ENCODE results near the gene EHD4.

EHD4 gene

DNA sequence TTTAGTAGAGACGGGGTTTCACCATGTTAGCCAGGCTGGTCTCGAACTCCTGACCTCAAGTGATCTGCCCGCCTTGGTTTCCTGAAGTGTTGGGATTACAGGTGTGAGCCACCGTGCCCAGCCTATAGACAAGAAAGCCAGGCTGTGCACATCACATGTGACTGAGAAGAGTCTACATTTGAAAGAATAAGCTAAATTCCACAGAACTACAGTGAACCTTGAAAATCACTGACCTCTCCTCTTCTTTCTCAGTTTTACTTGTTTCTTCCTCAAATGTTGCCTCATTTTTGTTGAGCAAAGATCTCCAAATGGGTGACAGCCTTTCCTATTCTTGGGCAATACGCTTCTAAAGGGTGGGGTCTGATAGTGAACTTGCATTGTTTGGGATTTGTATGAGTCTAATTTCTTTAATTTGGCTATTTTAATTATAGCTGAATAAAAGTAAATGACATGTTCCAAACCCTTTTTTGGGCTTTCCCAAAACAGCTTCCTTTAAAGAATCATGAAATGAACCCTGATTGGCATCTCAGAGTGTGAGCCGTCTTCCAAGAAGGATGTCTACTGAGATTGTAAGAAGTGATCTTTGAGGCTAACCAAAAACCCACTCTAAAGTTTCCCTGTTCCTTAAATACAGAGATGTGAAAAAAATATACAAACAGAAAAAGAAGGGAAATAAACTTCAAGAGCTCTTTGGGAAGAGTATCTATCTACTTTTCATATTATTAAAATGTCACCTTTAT lies 56.9 kb downstream of the EHD4 start:
- DNase-seq, result no peak

DNA sequence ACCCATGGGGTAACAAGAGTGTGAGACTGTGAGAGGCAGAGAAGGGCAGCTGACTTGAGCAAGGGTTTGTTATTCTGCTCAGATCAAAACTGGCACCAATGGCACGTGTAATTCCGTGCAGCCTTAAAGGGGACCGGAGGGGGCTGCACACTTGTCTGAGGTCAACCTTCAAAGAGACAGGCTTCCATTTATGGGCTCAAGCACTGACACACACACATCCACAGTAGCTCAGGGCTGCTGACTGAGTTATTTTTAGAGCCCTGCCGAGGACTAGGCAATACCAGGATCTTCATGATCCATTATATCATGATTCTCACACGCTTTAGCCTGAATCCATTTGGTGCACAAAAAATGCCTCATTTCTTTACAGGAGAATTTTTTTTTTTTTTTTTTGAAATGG lies 57.9 kb downstream of the EHD4 start:
- no peak for DNase-seq

DNA sequence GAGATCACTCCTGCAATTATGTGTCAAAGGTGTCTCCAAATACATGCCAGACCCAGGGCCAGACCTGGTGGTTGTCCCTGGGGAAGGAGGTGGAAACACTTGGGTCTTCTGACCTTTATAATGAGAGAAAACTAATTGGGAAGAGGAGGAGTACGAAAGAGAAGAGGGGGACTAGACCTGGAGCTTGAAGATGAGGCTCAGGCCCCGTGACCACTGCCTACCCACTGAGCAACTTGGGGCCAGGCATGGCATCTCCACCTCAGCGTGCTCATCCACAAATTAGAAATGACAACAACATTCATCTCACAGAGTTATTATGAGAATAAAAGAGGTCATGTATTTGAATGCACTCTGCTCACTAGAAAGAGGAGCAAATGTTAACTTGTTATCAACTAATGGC lies 59.1 kb downstream of the EHD4 start:
- no peak for DNase-seq

DNA sequence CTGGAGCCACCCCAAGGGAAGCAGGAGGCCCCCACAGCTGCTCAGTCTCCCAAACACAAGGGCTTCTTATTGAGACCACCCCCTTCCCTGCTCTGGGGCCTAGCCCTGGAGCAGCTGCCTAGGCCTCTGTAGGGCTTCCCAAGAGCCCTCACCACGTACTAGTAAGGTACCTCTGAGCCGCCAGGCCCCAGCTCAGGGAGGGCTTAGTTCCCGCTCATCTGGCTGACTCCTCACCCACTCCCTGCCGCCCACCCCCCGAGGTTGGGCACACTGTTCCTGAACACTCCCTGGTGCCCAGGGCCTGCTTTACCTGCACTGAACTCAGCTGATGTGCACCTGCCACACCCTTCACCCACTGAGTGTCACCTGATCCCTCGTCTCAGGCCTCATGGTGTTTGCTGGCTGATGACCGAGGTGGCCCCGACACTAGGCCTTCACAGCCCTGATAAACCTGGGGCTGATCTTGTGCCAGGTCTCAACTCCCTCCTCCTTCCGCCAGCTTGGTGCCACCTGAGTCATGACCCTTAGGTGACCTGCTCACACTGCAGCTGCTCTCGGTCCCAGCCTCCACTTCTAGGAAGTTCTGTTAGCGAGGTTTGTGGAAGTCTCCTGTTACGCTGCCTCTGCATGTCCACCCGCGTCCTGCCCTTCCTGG lies 60.5 kb downstream of the EHD4 start:
- DNase-seq, result peak in 1 of 3 experiments; percentile 21

DNA sequence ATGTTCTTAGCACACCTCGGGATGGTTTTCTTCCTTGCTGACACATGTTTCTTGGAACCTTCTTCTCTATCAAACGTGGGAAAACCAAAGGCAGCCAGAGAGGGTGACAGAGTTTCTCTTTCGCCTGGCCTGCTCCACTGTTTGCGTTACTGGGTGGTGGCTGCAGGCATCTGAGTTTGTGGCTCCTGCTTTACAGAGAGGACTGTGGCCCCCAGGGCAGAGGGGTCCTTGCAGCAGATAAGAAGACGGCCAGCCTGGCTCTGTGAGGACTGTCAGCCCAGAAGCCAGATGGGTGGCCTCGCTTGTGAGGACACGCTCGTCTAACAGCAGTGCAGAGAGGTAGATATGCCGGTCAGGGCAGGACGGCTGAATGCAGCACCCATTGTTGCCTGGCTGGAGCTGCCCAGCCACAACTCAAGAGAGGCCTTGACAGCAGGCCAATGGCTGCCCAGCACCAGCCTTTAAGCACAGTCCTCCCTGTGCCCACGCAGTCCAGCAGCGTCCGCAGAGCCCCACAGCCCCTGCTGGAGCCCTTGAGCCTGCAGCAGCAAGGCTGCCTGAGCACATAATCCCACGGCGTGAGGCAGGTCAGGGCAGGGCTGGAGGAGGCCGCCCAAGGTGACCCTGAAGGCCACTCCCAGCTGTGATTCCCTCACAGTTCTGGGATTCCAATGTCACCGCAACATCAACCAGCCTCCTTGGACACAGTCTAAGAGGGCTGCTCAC lies 63.5 kb downstream of the EHD4 start:
- DNase-seq, result no peak

DNA sequence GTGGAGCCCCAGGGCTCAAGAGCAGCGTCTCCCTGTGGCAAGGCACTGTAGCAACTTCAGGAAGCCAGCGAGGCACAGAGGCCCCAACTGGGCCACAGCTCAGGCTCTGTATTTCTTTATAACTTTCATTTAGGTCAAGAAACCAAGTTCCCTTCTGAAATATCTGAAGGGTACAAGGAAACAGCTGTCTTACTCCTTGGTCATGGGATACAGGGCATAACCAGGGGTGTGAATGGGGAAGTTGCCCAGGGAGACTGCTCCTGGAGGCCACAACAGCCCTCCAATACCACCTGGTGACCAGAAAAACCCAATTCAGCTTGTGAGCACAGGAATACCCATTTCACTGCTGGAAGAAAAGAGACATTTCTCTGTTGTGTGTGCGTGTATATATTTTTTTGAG lies 65.2 kb downstream of the EHD4 start:
- DNase-seq, result no peak

DNA sequence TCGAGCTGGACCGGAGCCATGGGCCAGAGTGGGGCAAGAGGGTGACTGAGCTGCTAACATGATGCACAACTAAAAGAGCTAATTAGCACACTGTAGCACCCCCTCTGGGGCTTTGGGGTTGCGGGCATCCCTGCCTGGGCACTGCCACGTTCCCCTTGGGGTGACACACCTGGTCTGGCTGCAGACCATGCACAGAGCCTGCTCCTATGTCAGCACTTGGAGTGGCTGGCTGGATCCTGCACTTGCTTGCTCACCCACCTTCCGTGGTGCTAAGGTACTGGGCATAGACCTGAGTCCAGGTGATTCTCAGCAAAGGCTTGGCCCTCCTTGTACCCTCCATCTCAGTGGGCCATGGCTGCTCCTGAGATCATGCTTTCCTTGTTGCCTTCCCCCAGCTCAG lies 65.7 kb downstream of the EHD4 start:
- no peak for DNase-seq

DNA sequence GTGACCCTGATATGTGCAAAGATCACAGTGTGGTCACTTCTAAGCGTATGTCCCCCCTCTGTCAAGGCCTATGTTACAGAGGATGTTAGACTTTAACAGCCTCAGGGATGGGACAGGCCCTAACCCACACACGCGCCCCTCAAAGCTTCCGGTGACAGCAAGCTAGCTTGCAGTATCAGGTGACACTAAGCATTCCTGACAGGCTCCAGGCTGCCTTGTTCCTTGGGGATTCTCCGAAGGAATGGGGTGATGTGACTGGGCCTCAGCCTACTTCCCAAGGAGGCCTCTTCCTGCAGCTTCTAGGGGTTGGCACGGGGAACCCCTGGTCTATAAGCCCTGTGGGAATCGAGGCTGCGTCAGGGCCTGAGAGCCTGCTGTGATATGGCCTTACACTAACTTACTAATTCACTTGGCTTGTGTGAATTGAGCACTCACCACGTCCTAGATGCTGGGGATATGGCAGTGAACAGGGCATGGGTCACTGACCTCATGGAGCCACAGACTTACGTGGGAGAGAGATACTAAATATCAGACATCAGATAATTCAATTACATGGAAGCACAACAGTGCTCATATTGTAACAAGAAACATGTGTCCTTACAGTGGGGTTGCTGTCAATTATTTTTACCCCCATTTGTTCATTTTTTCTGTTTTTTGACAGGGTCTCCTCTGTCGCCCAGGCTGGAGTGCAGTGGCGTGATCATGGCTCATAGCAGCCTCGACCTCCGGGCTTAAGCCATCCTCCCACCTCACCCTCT lies 67.1 kb downstream of the EHD4 start:
- no peak for DNase-seq

DNA sequence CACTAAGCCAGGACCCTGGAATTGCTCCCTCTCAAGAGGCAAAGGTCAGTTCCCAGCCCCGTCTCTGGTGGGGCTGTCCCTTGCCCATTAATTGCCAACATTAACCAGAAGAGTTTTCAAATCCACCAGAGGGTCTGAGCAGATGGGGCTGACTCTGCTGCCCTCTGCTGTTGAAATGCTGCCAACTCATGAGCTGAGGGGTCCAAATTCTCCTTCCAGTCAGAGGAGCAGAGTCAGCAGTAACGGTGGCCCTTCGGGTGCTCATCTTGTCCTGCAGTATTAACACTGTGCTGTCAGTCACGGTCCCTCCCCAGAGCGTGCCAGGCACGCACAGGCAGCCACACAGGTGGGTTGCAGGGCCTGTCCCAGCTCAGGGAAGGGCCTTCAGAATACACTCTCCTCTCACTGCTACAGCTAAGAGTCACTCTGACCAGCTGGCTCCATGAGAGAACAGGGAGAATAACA lies 67.8 kb downstream of the EHD4 start:
- peak; percentile 26 to 68 (median 44) for DNase-seq

DNA sequence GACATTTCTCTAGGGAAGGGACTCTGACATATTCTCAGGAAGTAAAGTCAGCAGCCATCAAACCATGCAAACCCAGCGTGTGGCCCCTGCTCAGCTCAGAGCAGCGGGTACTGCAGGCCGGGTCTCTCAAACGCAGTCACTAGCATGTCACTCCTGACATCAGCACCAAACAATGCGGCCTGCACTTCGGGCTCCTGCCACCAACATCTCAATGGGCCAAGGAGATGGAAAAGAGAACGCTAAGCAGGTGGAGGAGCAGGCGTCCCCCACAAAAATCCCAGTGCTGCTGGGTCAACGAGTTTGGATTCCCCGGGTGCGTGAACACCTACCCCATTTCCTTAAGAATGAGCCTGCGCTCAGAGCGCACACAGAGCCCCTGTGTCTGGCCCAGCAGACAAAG lies 68.6 kb downstream of the EHD4 start:
- DNase-seq, result no peak

DNA sequence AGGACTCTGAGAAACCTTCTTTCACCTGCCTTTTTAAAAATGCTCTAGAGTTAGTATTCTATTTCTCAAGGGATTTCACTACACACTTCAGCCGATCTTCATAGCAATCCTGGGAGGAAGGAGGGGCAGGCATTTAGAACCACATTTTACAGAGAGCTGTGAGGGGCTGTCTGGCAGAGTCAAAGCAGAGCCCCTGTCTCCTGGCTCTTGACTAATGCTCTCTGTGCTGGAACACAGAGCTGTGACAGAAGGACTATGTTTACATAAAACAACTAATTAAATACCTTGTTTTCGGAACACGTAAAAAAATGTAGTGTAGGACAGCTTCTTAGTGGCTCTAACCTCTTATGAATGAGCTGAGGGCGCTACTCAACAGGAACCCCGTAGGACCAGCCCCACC lies 70.9 kb downstream of the EHD4 start:
- no peak for DNase-seq

DNA sequence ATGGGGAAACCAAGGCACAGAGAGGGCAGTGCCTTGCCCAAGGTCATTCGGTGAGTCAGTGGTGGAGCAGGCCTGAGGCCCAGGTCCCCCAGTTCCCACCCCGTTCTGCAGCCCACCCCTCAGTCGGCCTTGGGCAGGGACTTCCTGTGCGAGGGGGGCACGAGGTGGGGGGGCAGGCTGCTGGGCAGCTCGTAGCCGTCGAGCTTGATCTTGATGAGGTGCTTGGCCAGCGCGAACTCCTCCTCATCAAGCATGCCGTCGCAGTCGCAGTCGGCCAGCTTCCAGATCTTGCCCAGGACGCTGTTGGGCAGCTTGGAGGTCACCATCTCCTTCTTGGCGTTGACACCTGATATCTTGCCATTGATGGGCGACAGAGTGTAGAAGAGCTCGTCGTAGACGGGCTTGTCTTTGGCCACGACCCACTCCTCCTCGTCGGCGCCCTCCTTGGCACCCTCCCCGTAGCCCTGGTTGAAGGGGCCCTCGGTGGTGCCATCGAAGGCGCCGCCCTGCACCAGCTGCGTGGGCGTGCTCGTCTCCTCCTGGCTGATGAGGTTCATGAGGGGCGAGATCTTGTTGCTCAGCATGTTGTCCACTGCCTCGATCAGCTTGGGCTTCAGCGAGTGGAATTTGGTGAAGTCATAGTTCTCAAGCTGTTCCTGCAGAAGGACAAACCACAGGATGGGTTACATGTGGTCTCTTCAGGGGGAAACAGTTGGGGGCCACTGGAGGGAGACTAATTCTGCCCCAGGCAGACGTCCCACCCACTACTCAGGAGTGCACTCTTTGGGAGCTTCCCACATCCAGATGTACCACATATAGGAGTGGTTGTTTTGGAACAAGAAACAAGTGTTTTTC lies 71.6 kb downstream of the EHD4 start:
- no peak for DNase-seq

DNA sequence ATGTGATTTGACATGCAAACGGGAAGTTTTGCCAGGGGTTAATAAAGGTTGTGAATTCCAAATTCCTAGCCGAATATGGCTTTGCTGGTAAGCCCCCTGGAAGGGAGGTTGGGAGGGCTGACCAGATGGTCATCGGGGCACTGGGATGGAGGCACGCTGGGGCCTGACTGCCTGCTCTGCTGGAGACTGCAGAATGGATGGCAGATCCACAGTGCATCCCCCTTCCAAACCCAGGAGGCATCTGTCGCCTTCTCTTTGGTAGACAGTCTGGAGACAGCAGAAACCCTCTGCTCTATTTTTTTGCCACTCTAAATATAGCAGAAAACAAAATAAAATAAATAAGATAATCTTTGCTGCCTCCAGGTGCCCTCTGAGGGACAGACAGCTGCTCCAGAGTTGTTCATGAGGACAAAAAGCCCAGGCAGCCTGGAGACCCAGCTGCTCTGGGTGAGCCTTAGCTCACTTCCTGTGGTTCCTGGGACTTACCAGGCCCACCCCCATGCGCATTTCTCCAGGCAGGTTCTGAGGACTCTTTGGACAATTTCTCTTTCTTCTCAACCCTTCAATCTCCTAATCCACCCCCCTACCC lies 72.4 kb downstream of the EHD4 start:
- DNase-seq, result no peak

DNA sequence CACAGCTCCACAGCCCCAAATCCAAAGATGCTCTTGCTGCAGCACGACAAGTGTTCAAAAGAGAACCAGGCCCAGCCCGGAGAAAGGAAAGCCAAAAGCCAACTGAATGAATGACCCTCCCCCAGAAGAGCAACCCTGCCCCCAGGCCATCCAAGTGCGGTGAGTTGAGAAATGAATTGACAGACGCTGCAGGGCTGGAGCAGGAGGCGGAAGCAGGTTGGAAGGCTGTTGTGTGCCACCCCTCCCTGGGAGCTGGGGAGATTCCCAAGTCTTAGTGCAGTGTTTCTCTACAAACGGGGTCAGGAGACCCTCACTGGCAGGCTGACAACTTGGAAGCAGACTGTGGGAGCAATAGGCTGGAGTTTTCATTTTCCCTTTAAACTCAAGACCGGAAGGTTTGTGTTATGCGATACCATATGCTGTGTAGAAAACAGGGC lies 75.0 kb downstream of the EHD4 start:
- DNase-seq, result no peak

DNA sequence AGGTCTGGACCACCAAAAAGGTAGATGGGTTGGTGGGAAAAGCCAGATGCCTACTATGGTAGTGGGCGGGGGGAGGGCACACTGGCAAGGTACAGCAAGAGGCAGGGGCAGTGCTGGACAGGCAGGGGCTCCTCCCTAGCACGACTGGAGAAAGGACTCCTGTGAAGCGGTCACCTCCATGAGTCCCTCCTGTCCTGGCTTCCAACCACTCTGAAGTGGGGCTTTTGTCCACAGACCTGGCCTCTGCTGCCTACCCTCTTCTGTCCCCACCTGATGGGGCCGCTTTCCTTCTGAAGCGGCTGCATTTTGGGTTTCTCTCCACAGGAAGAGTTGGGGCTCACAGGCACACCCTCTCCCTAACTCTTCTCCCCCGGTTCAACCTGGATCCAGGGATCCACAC lies 75.8 kb downstream of the EHD4 start:
- DNase-seq, result no peak

DNA sequence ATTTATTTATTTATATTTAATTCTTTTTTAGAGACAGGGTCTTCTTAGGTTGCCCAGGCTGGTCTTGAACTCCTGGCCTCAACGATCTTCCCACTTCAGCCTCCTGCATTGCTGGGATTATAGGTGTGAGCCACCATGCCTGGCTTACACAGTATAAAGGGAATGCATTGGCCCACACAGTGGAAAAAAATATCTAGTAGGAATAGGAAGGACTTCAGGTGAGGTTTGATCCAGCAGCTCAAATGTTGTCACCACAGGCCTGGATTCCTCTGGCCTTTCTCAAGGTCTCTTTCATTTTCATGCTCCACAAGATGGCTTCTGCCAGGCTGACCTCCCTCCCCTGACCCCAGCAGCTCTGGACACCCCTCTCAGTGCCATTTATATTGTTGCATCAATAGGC lies 76.4 kb downstream of the EHD4 start:
- DNase-seq, result no peak

DNA sequence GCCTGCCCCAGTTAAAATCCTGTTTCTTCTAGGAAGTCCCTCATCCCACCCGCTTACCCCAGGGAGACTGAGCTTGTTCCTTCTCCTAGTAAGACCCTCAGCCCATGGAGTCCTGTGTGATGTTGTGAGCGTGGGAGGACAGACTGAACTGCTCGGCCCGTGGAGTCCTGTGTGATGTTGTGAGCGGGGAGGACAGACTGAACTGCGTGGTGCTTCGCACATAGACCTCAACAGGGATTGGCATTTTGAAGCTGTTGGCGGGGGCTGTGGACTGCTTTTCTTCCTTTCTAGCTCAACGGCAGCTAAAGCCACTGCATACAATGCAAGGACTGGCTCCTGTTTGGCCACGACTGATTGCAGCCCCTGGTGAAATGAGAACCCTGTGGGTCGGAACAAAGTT lies 76.9 kb downstream of the EHD4 start:
- DNase-seq, result no peak

DNA sequence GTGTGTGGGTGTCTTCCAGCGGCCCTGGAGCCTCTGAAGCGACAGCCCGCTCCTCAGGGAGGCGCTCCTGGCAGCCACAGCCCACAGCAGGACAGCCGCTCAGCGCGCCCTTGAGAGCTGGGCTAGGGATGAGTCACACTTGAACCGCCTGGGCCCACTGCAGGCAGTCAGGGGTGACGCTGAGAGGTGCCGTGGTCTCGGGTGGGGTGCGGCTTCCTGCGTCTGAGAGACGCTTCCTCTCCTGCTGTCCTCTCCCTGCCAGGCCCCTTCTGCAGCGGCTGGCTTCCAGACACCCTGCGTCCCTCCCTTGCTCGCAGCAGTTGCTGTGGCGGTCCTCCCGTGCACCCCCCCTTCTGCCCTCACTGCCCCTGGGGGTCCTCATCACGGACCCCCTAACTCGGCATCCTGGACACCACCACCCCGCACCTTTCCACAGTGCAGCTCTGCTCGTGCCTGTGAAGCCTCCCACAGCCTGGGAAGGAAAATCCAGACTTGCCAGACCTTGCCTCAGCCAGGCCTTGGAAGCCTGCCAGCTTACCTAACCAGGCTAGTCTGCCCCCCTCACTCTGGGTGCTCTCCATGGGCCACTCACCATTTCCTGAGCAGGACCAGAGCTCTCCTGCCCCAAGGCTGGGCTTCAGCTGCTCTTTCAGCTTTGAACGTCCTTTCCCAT lies 77.4 kb downstream of the EHD4 start:
- peak; percentile 2 to 52 (median 51) for DNase-seq

DNA sequence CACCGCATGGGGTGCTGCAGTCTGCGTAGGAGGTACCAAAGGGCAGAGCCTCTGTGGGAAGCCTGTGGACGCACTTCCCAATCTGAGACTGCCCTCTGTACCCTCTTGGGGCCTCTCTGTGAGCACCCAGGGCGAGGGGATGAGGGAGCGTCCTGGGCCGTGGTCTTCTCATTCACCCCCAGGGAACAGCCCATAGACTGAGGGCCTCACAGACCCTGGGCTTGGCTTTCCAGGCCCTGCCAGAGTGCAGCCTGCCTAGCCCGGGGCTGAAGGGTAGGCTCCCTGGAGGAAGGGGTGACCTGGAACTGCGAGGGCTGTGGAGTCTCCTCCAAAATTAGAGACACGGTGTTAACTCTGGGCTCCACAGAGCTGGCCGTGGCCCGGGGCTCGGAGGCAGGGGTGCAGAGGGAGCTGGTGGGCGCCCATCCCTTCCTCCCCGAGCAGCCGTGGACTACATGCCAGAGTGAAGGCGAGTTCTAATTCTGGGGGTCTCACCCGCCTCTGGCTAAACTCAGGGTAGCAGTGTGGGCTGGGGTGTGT lies 78.0 kb downstream of the EHD4 start:
- DNase-seq, result no peak

DNA sequence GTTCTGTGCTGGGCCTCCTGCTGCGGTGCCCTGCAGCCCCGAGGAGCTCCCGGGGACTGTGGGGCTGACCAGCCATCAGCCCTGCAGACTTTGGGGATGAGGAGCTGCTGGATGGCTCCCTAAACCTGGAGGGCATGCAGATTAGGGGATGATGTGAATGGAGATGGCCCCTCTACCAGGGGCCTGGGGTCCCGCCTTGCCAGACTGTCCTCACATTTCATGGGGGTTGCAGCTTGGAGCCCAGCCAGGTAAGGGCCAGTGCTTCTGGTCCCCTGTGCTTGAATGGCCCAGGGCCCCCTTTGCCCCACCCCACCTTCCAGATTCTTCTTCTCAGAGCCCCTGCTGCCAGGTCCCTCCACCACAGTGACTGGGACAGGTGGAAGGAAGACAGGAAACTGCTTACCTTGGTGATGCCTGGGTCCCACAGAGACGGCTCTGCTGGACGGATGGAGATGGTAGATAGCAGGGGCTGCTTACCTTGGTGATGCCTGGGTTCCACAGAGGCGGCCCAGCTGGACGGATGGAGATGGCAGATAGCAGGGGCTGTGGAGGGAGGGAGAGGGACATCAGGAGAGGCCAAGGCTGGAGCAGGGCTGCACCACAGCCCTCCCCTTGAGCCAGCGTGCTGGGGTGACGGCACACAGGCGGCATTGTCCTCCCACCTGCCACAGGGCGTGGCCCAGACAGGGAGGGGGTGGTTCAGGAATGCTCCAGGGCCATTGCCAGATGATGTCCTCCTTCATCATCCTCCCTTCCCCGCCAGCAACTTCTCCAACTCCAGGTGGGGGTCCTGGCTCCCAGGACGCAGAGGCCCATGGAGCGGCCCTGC lies 78.7 kb downstream of the EHD4 start, which contains the start of gene SPTBN5:
Gene SPTBN5, minus strand, starts transcription at position 632 of the 829 bp plus-strand sequence. Its CDS starts 556 bp downstream, at position 76.
- no peak for DNase-seq

Data from NCI-H1417 (cell line).